HepG2 (cell line): ENCODE results near the gene NCOA4. TPM values are rescaled to one million over a fixed set of nuclear protein-coding genes. Genes with fewer than 3 reads are reported as not detected.

ENCODE experiments used
- ASH2L ChIP-seq: fragments of 300-600, 200-600 bp; sonication (generic); IDR thresholded peaks from 2 replicates; pipeline ENCODE4 v1.7.0; 2017; ENCODE audit warnings: low read depth, mild to moderate bottlenecking, moderate library complexity, mixed read lengths, low read length; ENCODE audit not compliant: insufficient read length
- CEBPZ ChIP-seq: IDR thresholded peaks from 2 replicates; pipeline ENCODE4 v1.6.1; 2012; ENCODE audit warnings: low read length, improper control_type of control experiment
- HNF1A ChIP-seq, 2 experiments: sonication (generic) in 1 of 2; formaldehyde crosslinking in 1 of 2; IDR thresholded peaks; 2 replicates each; pipeline versions ENCODE4 v1.4.0 to v1.6.1; 2016 to 2020; ENCODE audit warnings: borderline replicate concordance in 1 of 2, low read depth in 1 of 2, mild to moderate bottlenecking in 1 of 2, missing genetic modification reagents in 1 of 2
- MBNL3 ChIP-seq: fragments of 250-450 bp; sonication (Bioruptor Pico); conservative IDR thresholded peaks from 2 replicates; pipeline ENCODE4 v1.8.0; 2022; ENCODE audit warnings: mild to moderate bottlenecking, inconsistent platforms
- MLXIP ChIP-seq: sonication (generic); formaldehyde crosslinking; IDR thresholded peaks from 2 replicates; pipeline ENCODE4 v1.9.0; 2021; ENCODE audit warnings: missing genetic modification reagents, borderline replicate concordance
- PLSCR1 ChIP-seq: sonication (generic); formaldehyde crosslinking; IDR thresholded peaks from 2 replicates; pipeline ENCODE4 v1.5.0; 2020; ENCODE audit warnings: missing genetic modification reagents, mild to moderate bottlenecking, borderline replicate concordance
- ZBTB34 ChIP-seq: sonication (generic); formaldehyde crosslinking; IDR thresholded peaks from 2 replicates; pipeline ENCODE4 v1.8.0; 2022; ENCODE audit warnings: mild to moderate bottlenecking, missing genetic modification reagents
- ZNF225 ChIP-seq: sonication (generic); formaldehyde crosslinking; IDR thresholded peaks from 2 replicates; pipeline ENCODE4 v1.4.0; 2020; ENCODE audit warnings: mild to moderate bottlenecking, missing genetic modification reagents
- ZNF331 ChIP-seq: sonication (generic); formaldehyde crosslinking; IDR thresholded peaks from 2 replicates; pipeline ENCODE4 v1.4.0; 2020; ENCODE audit warnings: missing genetic modification reagents
- ZNF703 ChIP-seq: sonication (generic); formaldehyde crosslinking; IDR thresholded peaks from 2 replicates; pipeline ENCODE4 v1.5.1; 2020; ENCODE audit warnings: missing genetic modification reagents, mild to moderate bottlenecking, moderate library complexity, borderline replicate concordance
- ZNF775 ChIP-seq: sonication (generic); formaldehyde crosslinking; IDR thresholded peaks from 2 replicates; pipeline ENCODE4 v1.4.0; 2020; ENCODE audit warnings: missing genetic modification reagents, mild to moderate bottlenecking, moderate library complexity, borderline replicate concordance
- polyA plus RNA-seq, 8 experiments: library from polyadenylated mRNA; depleted of rRNA in 3 of 8; stranded (reverse) in 7 of 8; unstranded in 1 of 8; fragments of >200 nt; fragmentation: Illumina TruSeq in 4 of 8; extraction: Trizol in 4 of 8; gene quantifications; 2 replicates each; pipeline versions ENCODE4 v1.2.1 to v1.2.3, GENCODE V29; 2011 to 2016; ENCODE audit warnings: low read depth in 4 of 8, missing spikeins in 1 of 8, mixed read lengths in 1 of 8; ENCODE audit not compliant: insufficient read depth in 1 of 8
- total RNA-seq, 5 experiments: library from RNA; depleted of rRNA; stranded (reverse); fragments of >200 nt; fragmentation: Illumina TruSeq; extraction: Trizol; gene quantifications; 2 replicates each; pipeline ENCODE4 v1.2.3, GENCODE V29; 2016; ENCODE audit warnings: low read depth in 1 of 5

Gene NCOA4
- total and polyA plus RNA-seq, 2 of the 13 experiments (the other 11 are each of a cell fraction or from before 2014, with no cell fraction given): 306 to 400 TPM

GRCh38 chr10:46031648-46032532, 1.5 kb upstream of the NCOA4 start (continued):
- TF ChIP-seq CEBPZ (no peak), ZNF225 (no peak), MLXIP (no peak), HNF1A (IDR thresholded peaks at IDR 0.05; ENCODE audit: low read depth) (peak; percentile 70), HNF1A (CRISPR knock-in tag; IDR thresholded peaks at IDR 0.05; ENCODE audit: borderline replicate concordance) (peak; percentile 85; the same call in 1 of the 2 replicates), MBNL3 (CRISPR knock-in tag) (no peak), ZBTB34 (CRISPR knock-in tag) (no peak), ASH2L (peak; percentile 25), PLSCR1 (CRISPR knock-in tag) (no peak; the same call in 1 of the 2 replicates), ZNF775 (CRISPR knock-in tag) (0 out of 2 replicates have a peak, but pooled peaks have one; percentile 71), ZNF331 (CRISPR knock-in tag) (no peak; the same call in 1 of the 2 replicates), ZNF703 (no peak)
